ENCODE data around the gene CLEC2A.

Gene CLEC2A

DNA sequence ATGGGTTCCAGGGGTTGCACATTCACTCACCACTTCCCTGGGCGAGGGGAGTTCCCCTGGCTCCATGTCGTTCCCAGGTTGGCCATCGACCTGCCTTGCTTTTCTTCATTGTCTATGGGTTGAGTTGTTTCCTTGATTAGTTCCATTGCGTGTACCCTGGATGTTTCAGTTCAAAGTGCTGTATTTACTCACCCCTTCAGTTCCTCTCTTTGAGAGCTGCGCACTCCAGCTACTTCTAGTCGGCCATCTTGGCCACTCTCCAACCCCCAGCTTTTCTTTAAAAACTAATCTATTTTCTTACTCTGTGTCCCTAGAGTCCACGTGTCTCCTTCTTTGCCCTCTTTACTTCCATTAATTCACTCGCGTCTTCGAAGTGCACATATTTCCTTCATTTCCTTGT is 11.7 kb downstream of the CLEC2A start:
- no peak for TF ChIP-seq CSDC2 (CRISPR knock-in tag; IDR thresholded peaks at IDR 0.05)
- TF ChIP-seq, protein P1, sequence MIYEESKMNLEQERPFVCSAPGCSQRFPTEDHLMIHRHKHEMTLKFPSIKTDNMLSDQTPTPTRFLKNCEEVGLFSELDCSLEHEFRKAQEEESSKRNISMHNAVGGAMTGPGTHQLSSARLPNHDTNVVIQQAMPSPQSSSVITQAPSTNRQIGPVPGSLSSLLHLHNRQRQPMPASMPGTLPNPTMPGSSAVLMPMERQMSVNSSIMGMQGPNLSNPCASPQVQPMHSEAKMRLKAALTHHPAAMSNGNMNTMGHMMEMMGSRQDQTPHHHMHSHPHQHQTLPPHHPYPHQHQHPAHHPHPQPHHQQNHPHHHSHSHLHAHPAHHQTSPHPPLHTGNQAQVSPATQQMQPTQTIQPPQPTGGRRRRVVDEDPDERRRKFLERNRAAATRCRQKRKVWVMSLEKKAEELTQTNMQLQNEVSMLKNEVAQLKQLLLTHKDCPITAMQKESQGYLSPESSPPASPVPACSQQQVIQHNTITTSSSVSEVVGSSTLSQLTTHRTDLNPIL (CRISPR knock-in tag; IDR thresholded peaks at IDR 0.05; ENCODE audit: low read depth): no peak
- ATAC-seq: no peak

- TF ChIP-seq ZC3H10 (CRISPR knock-in tag; IDR thresholded peaks at IDR 0.05) (no peak), OSR1 (CRISPR knock-in tag; IDR thresholded peaks at IDR 0.05) (no peak), CSDC2 (CRISPR knock-in tag; IDR thresholded peaks at IDR 0.05) (no peak)
- no peak for ATAC-seq
Measured at GRCh38 chr12:9919443-9919842, 12.7 kb downstream of the CLEC2A start.

DNA sequence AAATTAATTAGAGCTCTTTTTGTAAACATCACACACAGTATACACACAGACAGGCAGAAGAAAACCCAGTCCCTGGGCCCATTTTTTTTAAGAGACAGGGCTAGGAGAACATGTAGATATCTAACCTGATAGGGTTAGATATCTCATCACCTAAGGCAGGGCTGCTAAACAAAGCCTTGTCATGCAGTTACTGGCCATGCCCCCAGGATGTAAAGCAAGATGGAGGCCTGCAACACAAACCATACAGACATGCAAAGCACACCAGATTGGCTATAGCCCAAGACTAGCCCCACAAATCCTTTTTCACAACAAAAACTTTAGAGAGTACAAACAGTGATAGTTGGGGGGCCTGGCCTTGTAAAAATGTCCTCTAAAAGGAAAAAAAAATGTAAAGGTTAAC is 20.5 kb downstream of the CLEC2A start:
- TF ChIP-seq ARNTL (CRISPR knock-in tag; IDR thresholded peaks at IDR 0.05; ENCODE audit: borderline replicate concordance, low read depth) (no peak), SNAI2 (CRISPR knock-in tag; IDR thresholded peaks at IDR 0.05) (no peak), TSHZ2 (CRISPR knock-in tag; IDR thresholded peaks at IDR 0.05) (no peak), PPARA (CRISPR knock-in tag; IDR thresholded peaks at IDR 0.05; ENCODE audit: borderline replicate concordance) (no peak)
- TF ChIP-seq, protein P2, sequence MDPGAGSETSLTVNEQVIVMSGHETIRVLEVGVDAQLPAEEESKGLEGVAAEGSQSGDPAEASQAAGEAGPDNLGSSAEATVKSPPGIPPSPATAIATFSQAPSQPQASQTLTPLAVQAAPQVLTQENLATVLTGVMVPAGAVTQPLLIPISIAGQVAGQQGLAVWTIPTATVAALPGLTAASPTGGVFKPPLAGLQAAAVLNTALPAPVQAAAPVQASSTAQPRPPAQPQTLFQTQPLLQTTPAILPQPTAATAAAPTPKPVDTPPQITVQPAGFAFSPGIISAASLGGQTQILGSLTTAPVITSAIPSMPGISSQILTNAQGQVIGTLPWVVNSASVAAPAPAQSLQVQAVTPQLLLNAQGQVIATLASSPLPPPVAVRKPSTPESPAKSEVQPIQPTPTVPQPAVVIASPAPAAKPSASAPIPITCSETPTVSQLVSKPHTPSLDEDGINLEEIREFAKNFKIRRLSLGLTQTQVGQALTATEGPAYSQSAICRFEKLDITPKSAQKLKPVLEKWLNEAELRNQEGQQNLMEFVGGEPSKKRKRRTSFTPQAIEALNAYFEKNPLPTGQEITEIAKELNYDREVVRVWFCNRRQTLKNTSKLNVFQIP (CRISPR knock-in tag; IDR thresholded peaks at IDR 0.05; ENCODE audit: borderline replicate concordance, low read depth): no peak
- no peak for ATAC-seq

DNA sequence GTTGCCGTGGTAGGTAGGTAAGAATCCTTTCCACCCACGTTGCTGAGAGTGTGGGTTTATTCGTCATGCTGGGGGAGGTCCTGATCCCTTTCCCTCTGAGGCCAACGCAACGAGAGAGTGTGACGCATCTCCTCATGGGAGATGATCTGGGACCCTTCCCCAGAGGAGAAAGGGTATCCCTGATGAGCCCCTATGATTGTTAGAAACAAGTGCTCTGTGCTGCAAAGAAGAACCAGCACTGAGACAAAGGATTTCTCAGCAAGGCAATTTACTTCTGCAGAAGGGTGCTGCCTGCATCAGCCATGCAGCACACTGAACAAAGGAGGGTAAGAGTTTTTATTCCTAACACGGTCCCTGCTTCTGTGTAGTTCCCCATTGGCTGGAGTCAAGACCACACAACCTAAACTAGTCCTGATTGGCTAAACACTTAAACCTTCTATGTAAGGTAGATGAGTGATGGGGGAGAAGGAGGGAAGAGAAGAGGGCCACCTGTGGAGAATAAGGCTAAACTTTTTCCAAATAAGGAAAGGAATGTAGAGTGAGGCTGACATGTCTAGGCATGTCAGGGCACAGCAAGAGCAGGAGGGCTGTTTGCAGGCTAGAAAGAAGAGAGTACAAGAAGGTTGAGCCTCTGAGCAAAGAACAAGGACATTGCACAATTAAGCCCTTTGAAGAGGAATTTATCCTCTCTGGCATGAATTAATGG is 21.3 kb downstream of the CLEC2A start:
- TF ChIP-seq RARB (CRISPR knock-in tag; IDR thresholded peaks at IDR 0.05) (no peak), ISL1 (CRISPR knock-in tag; IDR thresholded peaks at IDR 0.05) (no peak), GLIS3 (CRISPR knock-in tag; IDR thresholded peaks at IDR 0.05) (no peak), TOX (CRISPR knock-in tag; IDR thresholded peaks at IDR 0.05; ENCODE audit: borderline replicate concordance) (no peak), ARNTL (CRISPR knock-in tag; IDR thresholded peaks at IDR 0.05; ENCODE audit: borderline replicate concordance, low read depth) (no peak)
- ATAC-seq: no peak

GRCh38 chr12:9909724-9910123 is 22.4 kb downstream of the CLEC2A start:
- TF ChIP-seq RARB (CRISPR knock-in tag; IDR thresholded peaks at IDR 0.05) (no peak), ZNF8 (CRISPR knock-in tag; IDR thresholded peaks at IDR 0.05) (no peak), ZFP30 (CRISPR knock-in tag; IDR thresholded peaks at IDR 0.05) (no peak), ARNTL (CRISPR knock-in tag; IDR thresholded peaks at IDR 0.05; ENCODE audit: borderline replicate concordance, low read depth) (no peak), ZC3H10 (CRISPR knock-in tag; IDR thresholded peaks at IDR 0.05) (no peak), TCF4 (CRISPR knock-in tag; IDR thresholded peaks at IDR 0.05; ENCODE audit: borderline replicate concordance) (no peak), CSDC2 (CRISPR knock-in tag; IDR thresholded peaks at IDR 0.05) (no peak), BACH2 (CRISPR knock-in tag; IDR thresholded peaks at IDR 0.05; ENCODE audit: borderline replicate concordance) (no peak), PATZ1 (CRISPR knock-in tag; IDR thresholded peaks at IDR 0.05; ENCODE audit: borderline replicate concordance) (no peak), SNAI2 (CRISPR knock-in tag; IDR thresholded peaks at IDR 0.05) (no peak), TSHZ2 (CRISPR knock-in tag; IDR thresholded peaks at IDR 0.05) (no peak)
- TF ChIP-seq, protein P2 (CRISPR knock-in tag; IDR thresholded peaks at IDR 0.05; ENCODE audit: borderline replicate concordance, low read depth): no peak
- TF ChIP-seq, protein P1 (CRISPR knock-in tag; IDR thresholded peaks at IDR 0.05; ENCODE audit: low read depth): no peak
- no peak for ATAC-seq
